Kidney (tissue), 14 donors: ENCODE measurements around the gene CTSW. TPM values are rescaled to one million over a fixed set of nuclear protein-coding genes. Genes with fewer than 3 reads are reported as not detected.

Experiments
- DNase-seq, 5 donors: peaks; one replicate each; pipeline ENCODE4 v3.0.0-alpha.2; 2013 to 2020
- FAIRE-seq: peaks from 2 replicates; lab custom pipeline; 2012; peaks lifted over from hg19 to GRCh38; lab: Jason Lieb, UNC
- H3K27ac ChIP-seq, 2 donors: one replicate each; pipeline ENCODE4 v1.7.0; 2013; ENCODE audit warnings: low read depth in 2 of 2, low read length in 2 of 2, inconsistent platforms in 1 of 2
- H3K27me3 ChIP-seq: one replicate; pipeline ENCODE4 v1.7.1; 2013; ENCODE audit warnings: low read length, inconsistent platforms; ENCODE audit not compliant: control insufficient read depth, insufficient read depth
- H3K36me3 ChIP-seq, 3 donors: one replicate each; pipeline versions ENCODE4 v1.7.0 to v1.7.1; 2013; ENCODE audit warnings: low read length in 3 of 3, control low read depth in 1 of 3, inconsistent platforms in 1 of 3; ENCODE audit not compliant: insufficient read depth in 3 of 3, control insufficient read depth in 2 of 3
- H3K4me1 ChIP-seq, 3 donors: one replicate each; pipeline versions ENCODE4 v1.7.0 to v1.7.1; 2013; ENCODE audit warnings: low read length in 3 of 3, inconsistent platforms in 1 of 3, low read depth in 1 of 3; ENCODE audit not compliant: control insufficient read depth in 2 of 3, insufficient read depth in 2 of 3
- H3K4me3 ChIP-seq, 3 donors: one replicate each; pipeline versions ENCODE4 v1.7.0 to v1.8.1; 2013; ENCODE audit warnings: low read length in 3 of 3, control low read depth in 1 of 3, inconsistent platforms in 1 of 3
- H3K9ac ChIP-seq, 3 donors: one replicate each; pipeline versions ENCODE4 v1.7.0 to v1.7.1; 2013; ENCODE audit warnings: low read length in 3 of 3, control low read depth in 1 of 3, inconsistent platforms in 1 of 3
- H3K9me3 ChIP-seq, 3 donors: one replicate each; pipeline versions ENCODE4 v1.7.0 to v1.7.1; 2013; ENCODE audit warnings: low read length in 3 of 3, control low read depth in 1 of 3, inconsistent platforms in 1 of 3; ENCODE audit not compliant: control insufficient read depth in 2 of 3, insufficient read depth in 1 of 3
- CTCF ChIP-seq: IDR thresholded peaks from 3 replicates; pipeline ENCODE4 v1.5.1; 2012; ENCODE audit warnings: mild to moderate bottlenecking, moderate library complexity, borderline replicate concordance; ENCODE audit not compliant: insufficient read depth; ENCODE audit errors: extremely low read depth
- intact Hi-C: fragments of 100-400 bp; cut with DNase I; formaldehyde crosslinking; loops from one replicate; pipeline ENCODE4 v1.11.1; 2022
- polyA plus RNA-seq: library from polyadenylated mRNA; stranded (reverse); fragments of 350-450 nt; fragmentation: Illumina TruSeq; extraction: RNeasy Lipid Tissue Mini Kit (QIAGEN cat#74804); gene quantifications from one replicate; pipeline ENCODE4 v1.2.3, GENCODE V29; 2014; ENCODE audit warnings: low read depth, low replicate concordance; ENCODE audit not compliant: insufficient read depth
- total RNA-seq: library from RNA; stranded (reverse); fragmentation: NEBNext Ultra II Directional; extraction: Animal tissue kit (Norgen Biotek cat#: 25700); gene quantifications from one replicate; pipeline ENCODE4 v1.2.1, GENCODE V29; 2021
- donor health status: control.
- donor health status: control.
- donor health status: control.
- donor health status: control.
- donor health status: control.
- donor health status: DM: yes; HTN: yes; CAD: no.
- donor health status: Normal renal cell carcinoma (clear cell type).

CTSW gene
- total and polyA plus RNA-seq, 2 donors from 2014 or later: 1.3 to 3.9 TPM

GRCh38 chr11:65903068-65903481 is 23.4 kb downstream of the CTSW start:
- Histone ChIP-seq H3K9me3 (no peaks in the 10 kb centered on the region), H3K27ac (no peak overlapping the region), H3K36me3 (no peaks in the 10 kb centered on the region), H3K4me1 (peaks cover 0 to 6% (median 3%) of the 10 kb centered on the region in 3 donors), H3K27me3 (peaks cover 17% of the 10 kb centered on the region), H3K4me3 (no peak overlapping the region), H3K9ac (no peak overlapping the region)
- FAIRE-seq (no peak), DNase-seq (no peak)
- intact Hi-C loops: no loop called here
- no peak for TF ChIP-seq CTCF

GRCh38 chr11:65903715-65904114 is 24.1 kb downstream of the CTSW start:
- Histone ChIP-seq H3K36me3 (no peaks in the 10 kb centered on the region), H3K27me3 (peaks cover 11% of the 10 kb centered on the region), H3K4me3 (no peak overlapping the region), H3K27ac (no peak overlapping the region), H3K9me3 (no peaks in the 10 kb centered on the region), H3K9ac (no peak overlapping the region), H3K4me1 (peaks cover 0 to 6% (median 3%) of the 10 kb centered on the region in 3 donors)
- no peak for DNase-seq
- intact Hi-C loops: no loop called here
- no peak for FAIRE-seq
- no peak for TF ChIP-seq CTCF

- no peak for TF ChIP-seq CTCF
- Histone ChIP-seq H3K9ac (no peak overlapping the region), H3K4me1 (peaks cover 0 to 1% (median 0%) of the 10 kb centered on the region in 3 donors), H3K27ac (no peak overlapping the region), H3K9me3 (no peaks in the 10 kb centered on the region), H3K4me3 (no peak overlapping the region), H3K36me3 (no peaks in the 10 kb centered on the region), H3K27me3 (no peaks in the 10 kb centered on the region)
- no peak for FAIRE-seq
- no peak for DNase-seq
- intact Hi-C loops: no loop called here
These were observed 27.0 kb downstream of the CTSW start for GRCh38 chr11:65906602-65907001.

GRCh38 chr11:65907878-65908277 is 28.2 kb downstream of the CTSW start:
- intact Hi-C loops: no loop called here
- Histone ChIP-seq H3K4me1 (peaks cover 0 to 7% (median 0%) of the 10 kb centered on the region in 3 donors), H3K9ac (no peak overlapping the region), H3K27me3 (no peaks in the 10 kb centered on the region), H3K9me3 (no peaks in the 10 kb centered on the region), H3K36me3 (no peaks in the 10 kb centered on the region), H3K4me3 (no peak overlapping the region), H3K27ac (no peak overlapping the region)
- DNase-seq (no peak), FAIRE-seq (no peak)
- TF ChIP-seq CTCF: no peak
